ENCODE data around the gene KIR2DL3.
A peak's percentile ranks its signal among the peaks of the same experiment; 100 is the strongest.
"Not testable (repeated sequence)": the region's sequence is repeated elsewhere in the genome, so short reads cannot be mapped to it uniquely, and the experiment has no call there.

The KIR2DL3 gene

GRCh38 chr19:54786091-54786723 is 47.9 kb downstream of the KIR2DL3 start:
- not testable (repeated sequence) for H3K4me3 ChIP-seq, H3K27ac ChIP-seq

- not testable (repeated sequence) for H3K4me3 ChIP-seq, H3K27ac ChIP-seq
Measured at GRCh38 chr19:54788154-54788553, 49.8 kb downstream of the KIR2DL3 start.

- H3K4me3 ChIP-seq, result no peak overlapping the region
- no peak overlapping the region for H3K27ac ChIP-seq
Measured at GRCh38 chr19:54790711-54791110, 52.4 kb downstream of the KIR2DL3 start.

GRCh38 chr19:54791476-54791875 is 53.2 kb downstream of the KIR2DL3 start:
- Histone ChIP-seq H3K27ac (no peak overlapping the region), H3K4me3 (no peak overlapping the region)

GRCh38 chr19:54792814-54793213 is 54.5 kb downstream of the KIR2DL3 start:
- H3K27ac ChIP-seq, result no peak overlapping the region
- H3K4me3 ChIP-seq, result peak overlapping the region in 2 of 7 experiments; percentile 4 to 6

- no peak overlapping the region for H3K27ac ChIP-seq
- no peak overlapping the region for H3K4me3 ChIP-seq
Measured at GRCh38 chr19:54795758-54796157, 57.4 kb downstream of the KIR2DL3 start.

Measured in skin epidermis (tissue), 12 donors.